SU-DHL-6 (cell line): ENCODE measurements around the gene CMTM3.

Experiments used
- H2AFZ ChIP-seq: fragments of 200-600 bp; sonication (generic); 2 replicates; pipeline ENCODE4 v1.6.1; 2014; ENCODE audit warnings: low read depth, mild to moderate bottlenecking, moderate library complexity, mixed read lengths, antibody characterized with exemption, low read length; ENCODE audit not compliant: severe bottlenecking
- H3F3A ChIP-seq: fragments of 200-600 bp; shearing (Covaris generic); 2 replicates; pipeline ENCODE4 v1.6.0; 2016; ENCODE audit warnings: antibody characterized with exemption, mild to moderate bottlenecking; ENCODE audit not compliant: insufficient read depth
- H3K27ac ChIP-seq: fragments of 200-600 bp; sonication (generic); 2 replicates; pipeline ENCODE4 v1.5.1; 2016; ENCODE audit warnings: low read depth, mild to moderate bottlenecking, low read length, moderate library complexity, mixed read lengths
- H3K27me3 ChIP-seq: fragments of 200-600 bp; sonication (generic), shearing (Covaris generic); 2 replicates; pipeline ENCODE4 v1.6.0; 2014; ENCODE audit warnings: mild to moderate bottlenecking, low read length
- H3K36me3 ChIP-seq: fragments of 200-600 bp; sonication (generic); 2 replicates; pipeline ENCODE4 v1.6.1; 2014; ENCODE audit warnings: mild to moderate bottlenecking, low read length, mixed read lengths
- H3K4me2 ChIP-seq: fragments of 300-600, 200-600 bp; shearing (Covaris generic), sonication (generic); 2 replicates; pipeline ENCODE4 v1.6.0; 2014; ENCODE audit warnings: low read length, low read depth, mild to moderate bottlenecking; ENCODE audit not compliant: poor library complexity, severe bottlenecking
- H3K4me3 ChIP-seq: fragments of 200-600 bp; sonication (generic); 2 replicates; pipeline ENCODE4 v1.5.1; 2014; ENCODE audit warnings: antibody characterized with exemption, low read length, mild to moderate bottlenecking, mixed read lengths; ENCODE audit not compliant: insufficient read depth, poor library complexity, severe bottlenecking
- H3K79me2 ChIP-seq: fragments of 200-600 bp; sonication (generic); 2 replicates; pipeline ENCODE4 v1.6.1; 2014; ENCODE audit warnings: mild to moderate bottlenecking, low read length, moderate library complexity; ENCODE audit not compliant: insufficient read depth
- H3K9ac ChIP-seq: fragments of 200-600 bp; sonication (generic); 2 replicates; pipeline ENCODE4 v1.7.0; 2014; ENCODE audit warnings: mild to moderate bottlenecking, low read length
- H3K9me2 ChIP-seq: fragments of 200-600 bp; sonication (generic); replicated peaks from 2 replicates; pipeline ENCODE4 v1.6.1; 2014; ENCODE audit warnings: low read length; ENCODE audit not compliant: insufficient read depth
- H3K9me3 ChIP-seq: fragments of 200-600 bp; sonication (generic); 2 replicates; pipeline ENCODE4 v1.6.1; 2014; ENCODE audit warnings: low read length, mixed read lengths; ENCODE audit not compliant: insufficient read depth
- H4K20me1 ChIP-seq: fragments of 200-600 bp; sonication (generic); 2 replicates; pipeline ENCODE4 v1.6.1; 2014; ENCODE audit warnings: low read depth, mild to moderate bottlenecking, antibody characterized with exemption, low read length, moderate library complexity, mixed read lengths
- EZH2phosphoT487 ChIP-seq: fragments of 200-600 bp; sonication (generic), shearing (Covaris generic); conservative IDR thresholded peaks from 2 replicates; pipeline ENCODE4 v1.6.1; 2018; ENCODE audit warnings: mild to moderate bottlenecking, antibody characterized with exemption, low read length, moderate library complexity, mixed read lengths
- TF ChIP-seq, protein P1 (sequence below): fragments of 200-600 bp; sonication (generic); IDR thresholded peaks from one replicate; pipeline ENCODE4 v1.5.1; 2017; ENCODE audit warnings: antibody characterized with exemption, mild to moderate bottlenecking, low read length, moderate library complexity; ENCODE audit not compliant: insufficient read depth, poor library complexity, severe bottlenecking

CMTM3 gene

DNA sequence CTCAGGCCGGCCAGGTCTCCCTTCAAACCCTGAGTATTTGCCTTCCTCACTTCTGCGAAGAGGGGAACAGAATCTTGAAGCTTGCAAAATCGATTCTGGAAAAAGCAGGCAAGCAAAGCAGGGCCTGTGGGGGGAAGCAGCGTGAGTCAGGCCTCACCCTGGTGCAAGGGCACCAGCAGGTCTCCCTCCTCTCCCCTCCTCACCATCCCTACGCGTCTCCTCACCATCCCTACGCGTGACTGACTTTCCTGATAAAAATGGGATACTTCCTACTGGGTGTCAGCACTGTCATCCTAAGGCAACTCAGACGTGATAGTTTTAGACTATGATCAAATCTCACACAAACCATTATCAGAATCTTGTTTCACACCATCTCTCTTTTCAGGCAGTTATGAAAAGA, 12.1 kb downstream of the CMTM3 start:
- Histone ChIP-seq H3K27ac (no peak overlapping the region), H3K9me2 (no peaks in the 10 kb centered on the region), H3K4me2 (no peak overlapping the region), H3K9me3 (no peaks in the 10 kb centered on the region), H3K79me2 (no peaks in the 10 kb centered on the region), H3K36me3 (no peaks in the 10 kb centered on the region), H4K20me1 (no peaks in the 10 kb centered on the region), H3K4me3 (no peak overlapping the region), H3F3A (no peaks in the 10 kb centered on the region), H3K9ac (no peak overlapping the region), H3K27me3 (no peaks in the 10 kb centered on the region), H2AFZ (no peak overlapping the region)
- TF ChIP-seq EZH2phosphoT487 = no peak
- TF ChIP-seq, protein P1, sequence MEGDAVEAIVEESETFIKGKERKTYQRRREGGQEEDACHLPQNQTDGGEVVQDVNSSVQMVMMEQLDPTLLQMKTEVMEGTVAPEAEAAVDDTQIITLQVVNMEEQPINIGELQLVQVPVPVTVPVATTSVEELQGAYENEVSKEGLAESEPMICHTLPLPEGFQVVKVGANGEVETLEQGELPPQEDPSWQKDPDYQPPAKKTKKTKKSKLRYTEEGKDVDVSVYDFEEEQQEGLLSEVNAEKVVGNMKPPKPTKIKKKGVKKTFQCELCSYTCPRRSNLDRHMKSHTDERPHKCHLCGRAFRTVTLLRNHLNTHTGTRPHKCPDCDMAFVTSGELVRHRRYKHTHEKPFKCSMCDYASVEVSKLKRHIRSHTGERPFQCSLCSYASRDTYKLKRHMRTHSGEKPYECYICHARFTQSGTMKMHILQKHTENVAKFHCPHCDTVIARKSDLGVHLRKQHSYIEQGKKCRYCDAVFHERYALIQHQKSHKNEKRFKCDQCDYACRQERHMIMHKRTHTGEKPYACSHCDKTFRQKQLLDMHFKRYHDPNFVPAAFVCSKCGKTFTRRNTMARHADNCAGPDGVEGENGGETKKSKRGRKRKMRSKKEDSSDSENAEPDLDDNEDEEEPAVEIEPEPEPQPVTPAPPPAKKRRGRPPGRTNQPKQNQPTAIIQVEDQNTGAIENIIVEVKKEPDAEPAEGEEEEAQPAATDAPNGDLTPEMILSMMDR = no peak

DNA sequence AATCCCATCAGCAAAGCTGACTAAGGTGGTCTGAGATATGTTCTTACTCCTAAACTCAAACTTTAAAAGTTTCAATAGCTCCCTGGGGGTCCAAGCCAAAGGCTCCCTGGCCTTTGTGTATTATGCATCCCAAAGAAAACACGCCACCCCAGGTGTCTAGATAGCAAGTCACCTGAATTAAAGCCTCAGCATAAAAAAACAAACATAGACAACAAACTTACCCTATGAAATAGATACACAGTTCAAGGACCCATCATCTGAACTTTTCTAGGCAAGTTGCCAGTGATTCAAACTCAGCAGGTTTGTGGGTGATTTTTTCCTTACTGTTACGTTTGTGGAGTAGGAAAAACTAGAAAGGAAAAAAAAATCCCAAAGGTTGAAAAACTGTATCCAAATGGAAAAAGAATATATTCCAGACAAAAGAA, 12.5 kb downstream of the CMTM3 start:
- no peak for TF ChIP-seq EZH2phosphoT487
- TF ChIP-seq, protein P1 = no peak
- H3K36me3 ChIP-seq = no peaks in the 10 kb centered on the region

GRCh38 chr16:66617728-66618127, 13.2 kb downstream of the CMTM3 start:
- Histone ChIP-seq H3K79me2 (no peaks in the 10 kb centered on the region), H3K9me3 (no peaks in the 10 kb centered on the region), H3K4me3 (no peak overlapping the region), H3K27me3 (no peaks in the 10 kb centered on the region), H4K20me1 (no peaks in the 10 kb centered on the region), H3K4me2 (no peak overlapping the region), H3K9ac (no peak overlapping the region), H3K27ac (no peak overlapping the region), H3F3A (no peaks in the 10 kb centered on the region), H3K36me3 (no peaks in the 10 kb centered on the region), H2AFZ (no peak overlapping the region), H3K9me2 (no peaks in the 10 kb centered on the region)
- TF ChIP-seq, protein P1 = no peak
- no peak for TF ChIP-seq EZH2phosphoT487

More for the DNA sequence above, 12.5 kb downstream of the CMTM3 start:
- Histone ChIP-seq H3K27me3 (no peaks in the 10 kb centered on the region), H3K4me2 (no peak overlapping the region), H3K9me3 (no peaks in the 10 kb centered on the region), H3K9me2 (no peaks in the 10 kb centered on the region), H2AFZ (no peak overlapping the region), H3K27ac (no peak overlapping the region), H3F3A (no peaks in the 10 kb centered on the region), H3K4me3 (no peak overlapping the region), H4K20me1 (no peaks in the 10 kb centered on the region), H3K9ac (no peak overlapping the region), H3K79me2 (no peaks in the 10 kb centered on the region)
